Parathyroid adenoma (tissue), 2 donors: ENCODE data around the gene PARP16.

ENCODE experiments used
- H2AFZ ChIP-seq: fragments of 300-600 bp; sonication (generic); one replicate; pipeline ENCODE4 v1.7.0; 2017; ENCODE audit warnings: antibody characterized with exemption, mild to moderate bottlenecking
- H3K27ac ChIP-seq: fragments of 300-600 bp; sonication (generic); one replicate; pipeline ENCODE4 v1.7.0; 2017
- H3K27me3 ChIP-seq: fragments of 300-600 bp; sonication (generic); one replicate; pipeline ENCODE4 v1.7.0; 2017; ENCODE audit warnings: low read length; ENCODE audit not compliant: control insufficient read depth, insufficient read depth
- H3K36me3 ChIP-seq: fragments of 300-600 bp; sonication (generic); one replicate; pipeline ENCODE4 v1.7.0; 2017; ENCODE audit warnings: low read length; ENCODE audit not compliant: control insufficient read depth, insufficient read depth
- H3K4me1 ChIP-seq: fragments of 300-600 bp; sonication (generic); one replicate; pipeline ENCODE4 v1.7.0; 2017; ENCODE audit warnings: control low read depth
- H3K4me2 ChIP-seq: fragments of 300-600 bp; sonication (generic); one replicate; pipeline ENCODE4 v1.7.0; 2017; ENCODE audit warnings: low read length
- H3K4me3 ChIP-seq: fragments of 300-600 bp; sonication (generic); one replicate; pipeline ENCODE4 v1.7.0; 2017; ENCODE audit warnings: low read depth, low read length
- H3K79me2 ChIP-seq: fragments of 300-600 bp; sonication (generic); one replicate; pipeline ENCODE4 v1.7.0; 2017; ENCODE audit warnings: control low read depth
- H3K9ac ChIP-seq: fragments of 300-600 bp; sonication (generic); one replicate; pipeline ENCODE4 v1.7.0; 2017; ENCODE audit warnings: mild to moderate bottlenecking
- H3K9me3 ChIP-seq: fragments of 300-600 bp; sonication (generic); one replicate; pipeline ENCODE4 v1.7.0; 2017; ENCODE audit warnings: low read length; ENCODE audit not compliant: control insufficient read depth
- TF ChIP-seq, protein P1 (sequence below): fragments of 300-600 bp; sonication (generic); IDR thresholded peaks from one replicate; pipeline ENCODE4 v1.7.0; 2017; ENCODE audit warnings: antibody characterized with exemption, mild to moderate bottlenecking
- donor health status: primary hyperparathyroidism.

The PARP16 gene

DNA sequence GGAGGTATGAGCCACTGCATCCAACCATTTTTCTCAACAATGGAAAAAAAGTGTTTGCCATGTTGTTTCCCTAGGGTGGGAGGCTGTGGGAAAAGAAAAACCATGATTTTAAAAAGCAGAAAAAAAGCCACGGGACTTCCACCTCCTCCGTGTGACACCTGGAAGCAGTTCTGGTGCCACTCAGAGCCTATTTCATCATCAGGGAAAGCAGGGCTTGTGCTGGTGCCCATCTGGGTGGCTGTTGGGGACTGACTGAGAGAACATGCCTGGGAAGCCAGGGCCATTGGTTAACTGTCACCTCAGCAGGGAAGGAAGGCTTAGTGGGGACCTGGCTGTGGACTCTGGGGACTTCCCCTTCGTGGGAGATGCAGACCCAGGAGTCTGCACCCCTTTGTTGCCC, 25.1 kb upstream of the PARP16 start:
- Histone ChIP-seq H3K9me3 (no peaks in the 10 kb centered on the region), H3K27me3 (no peaks in the 10 kb centered on the region), H3K4me2 (no peak overlapping the region), H3K4me3 (no peak overlapping the region), H3K27ac (no peak overlapping the region), H3K9ac (no peak overlapping the region), H2AFZ (no peak overlapping the region), H3K36me3 (no peaks in the 10 kb centered on the region), H3K4me1 (no peaks in the 10 kb centered on the region), H3K79me2 (no peaks in the 10 kb centered on the region)
- TF ChIP-seq, protein P1, sequence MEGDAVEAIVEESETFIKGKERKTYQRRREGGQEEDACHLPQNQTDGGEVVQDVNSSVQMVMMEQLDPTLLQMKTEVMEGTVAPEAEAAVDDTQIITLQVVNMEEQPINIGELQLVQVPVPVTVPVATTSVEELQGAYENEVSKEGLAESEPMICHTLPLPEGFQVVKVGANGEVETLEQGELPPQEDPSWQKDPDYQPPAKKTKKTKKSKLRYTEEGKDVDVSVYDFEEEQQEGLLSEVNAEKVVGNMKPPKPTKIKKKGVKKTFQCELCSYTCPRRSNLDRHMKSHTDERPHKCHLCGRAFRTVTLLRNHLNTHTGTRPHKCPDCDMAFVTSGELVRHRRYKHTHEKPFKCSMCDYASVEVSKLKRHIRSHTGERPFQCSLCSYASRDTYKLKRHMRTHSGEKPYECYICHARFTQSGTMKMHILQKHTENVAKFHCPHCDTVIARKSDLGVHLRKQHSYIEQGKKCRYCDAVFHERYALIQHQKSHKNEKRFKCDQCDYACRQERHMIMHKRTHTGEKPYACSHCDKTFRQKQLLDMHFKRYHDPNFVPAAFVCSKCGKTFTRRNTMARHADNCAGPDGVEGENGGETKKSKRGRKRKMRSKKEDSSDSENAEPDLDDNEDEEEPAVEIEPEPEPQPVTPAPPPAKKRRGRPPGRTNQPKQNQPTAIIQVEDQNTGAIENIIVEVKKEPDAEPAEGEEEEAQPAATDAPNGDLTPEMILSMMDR = no peak

DNA sequence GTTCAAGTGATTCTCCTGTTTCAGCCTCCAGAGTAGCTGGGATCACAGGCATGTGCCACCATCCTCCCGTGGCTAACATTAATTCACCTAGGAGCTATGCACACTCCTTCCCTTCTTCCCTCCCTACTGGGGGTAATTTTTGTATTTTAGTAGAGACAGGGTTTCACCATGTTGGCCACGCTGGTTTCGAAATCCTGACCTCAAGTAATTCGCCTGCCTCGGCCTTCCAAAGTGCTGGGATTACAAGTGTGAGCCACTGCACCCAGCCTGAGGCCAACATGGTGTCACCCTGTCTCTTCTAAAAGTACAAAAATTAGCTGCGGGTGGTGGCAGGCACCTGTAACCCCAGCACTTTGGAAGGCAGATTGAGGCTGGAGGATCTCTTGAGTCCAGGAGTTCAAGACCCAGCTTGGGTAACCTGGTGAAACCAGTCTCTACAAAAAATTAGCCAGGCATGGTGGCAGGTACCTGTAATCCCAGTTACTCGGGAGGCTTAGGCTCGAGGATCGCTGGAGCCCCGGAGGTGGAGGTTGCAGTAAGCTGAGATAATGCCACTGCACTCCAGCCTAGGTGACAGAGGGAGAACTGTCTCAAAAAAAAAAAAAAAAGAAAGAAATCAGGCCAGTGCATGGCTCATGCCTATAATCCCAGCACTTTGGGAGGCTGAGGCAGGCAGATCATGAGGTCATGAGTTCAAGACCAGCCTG, 23.9 kb upstream of the PARP16 start:
- Histone ChIP-seq H3K4me3 (no peak overlapping the region), H3K27ac (no peak overlapping the region), H3K36me3 (no peaks in the 10 kb centered on the region), H3K27me3 (no peaks in the 10 kb centered on the region), H3K9me3 (no peaks in the 10 kb centered on the region), H3K79me2 (no peaks in the 10 kb centered on the region), H3K4me2 (no peak overlapping the region), H3K9ac (no peak overlapping the region), H3K4me1 (no peaks in the 10 kb centered on the region), H2AFZ (no peak overlapping the region)
- TF ChIP-seq, protein P1 = no peak

DNA sequence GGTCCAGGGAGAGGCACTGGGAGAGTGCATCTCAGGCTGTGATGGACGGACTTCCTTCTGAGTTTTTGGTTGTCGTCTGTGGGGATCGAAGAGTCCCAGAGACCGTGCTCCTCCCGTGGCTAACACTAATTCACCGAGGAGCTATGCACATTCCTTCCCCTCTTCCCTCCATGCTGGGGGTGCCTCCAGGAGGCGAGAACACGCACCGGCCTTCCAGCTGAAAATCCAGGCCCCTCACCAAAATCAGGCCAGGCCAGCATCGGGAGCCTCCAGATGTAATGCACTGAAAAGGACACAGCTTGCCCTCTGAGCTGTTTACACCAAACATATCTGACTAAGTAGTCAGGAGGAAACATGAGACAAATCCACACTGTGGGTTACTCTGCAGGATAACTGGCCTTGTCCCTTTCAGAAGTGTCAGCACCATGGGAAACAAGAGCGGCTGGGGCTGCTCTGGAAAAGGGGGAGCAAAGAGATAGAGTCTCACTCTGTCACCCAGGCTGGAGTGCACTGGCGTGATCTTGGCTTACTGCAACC, 23.3 kb upstream of the PARP16 start:
- H3K27me3 ChIP-seq = no peaks in the 10 kb centered on the region
- no peak overlapping the region for H2AFZ ChIP-seq
- no peak overlapping the region for H3K4me3 ChIP-seq
- no peaks in the 10 kb centered on the region for H3K36me3 ChIP-seq
- H3K9me3 ChIP-seq = no peaks in the 10 kb centered on the region
- H3K4me1 ChIP-seq = no peaks in the 10 kb centered on the region
- H3K27ac ChIP-seq = no peak overlapping the region
- no peaks in the 10 kb centered on the region for H3K79me2 ChIP-seq
- H3K4me2 ChIP-seq = no peak overlapping the region
- TF ChIP-seq, protein P1 = no peak
- no peak overlapping the region for H3K9ac ChIP-seq

DNA sequence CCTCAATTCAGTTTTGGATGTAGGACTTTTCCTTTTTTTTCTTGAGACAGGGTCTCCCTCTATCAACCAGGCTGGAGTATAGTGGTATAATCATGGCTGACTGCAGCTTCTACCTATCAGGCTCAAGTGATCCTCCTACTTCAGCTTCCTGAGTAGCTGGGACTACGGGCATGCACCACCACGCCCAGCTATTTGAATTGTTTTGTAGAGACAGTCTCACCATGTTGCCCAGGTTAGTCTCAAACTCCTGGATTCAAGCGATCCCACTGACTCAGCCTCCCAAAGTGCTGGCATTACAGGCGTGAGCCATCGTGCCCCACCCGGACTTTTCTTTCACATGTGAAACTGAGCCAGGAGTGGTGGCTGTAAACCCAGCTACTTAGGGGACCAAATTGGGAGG, 21.3 kb upstream of the PARP16 start:
- H2AFZ ChIP-seq = no peak overlapping the region
- no peak overlapping the region for H3K4me2 ChIP-seq
- H3K4me1 ChIP-seq = no peaks in the 10 kb centered on the region
- no peak overlapping the region for H3K9ac ChIP-seq
- H3K9me3 ChIP-seq = no peaks in the 10 kb centered on the region
- no peaks in the 10 kb centered on the region for H3K79me2 ChIP-seq
- no peaks in the 10 kb centered on the region for H3K27me3 ChIP-seq
- H3K4me3 ChIP-seq = no peak overlapping the region
- TF ChIP-seq, protein P1 = no peak
- no peak overlapping the region for H3K27ac ChIP-seq
- no peaks in the 10 kb centered on the region for H3K36me3 ChIP-seq

DNA sequence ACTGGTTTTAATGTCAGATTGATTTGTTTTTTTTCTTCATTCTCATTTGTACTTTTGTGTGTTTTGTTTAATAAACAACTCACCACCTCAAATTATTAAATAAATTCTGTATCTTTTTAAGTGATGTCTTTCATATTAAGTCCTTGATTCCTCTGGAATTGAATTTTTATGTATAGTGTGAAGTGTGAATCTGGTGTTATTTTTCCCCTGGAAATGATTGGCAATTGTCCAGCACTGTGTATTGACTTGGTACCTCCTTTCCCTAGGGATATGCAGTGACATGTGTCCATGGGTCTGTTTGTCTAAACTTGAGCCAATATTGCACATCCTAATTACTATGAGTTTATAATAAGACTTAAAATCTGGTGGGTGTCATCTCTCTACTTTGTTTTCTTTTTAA, 19.9 kb upstream of the PARP16 start:
- H3K9ac ChIP-seq = no peak overlapping the region
- H3K9me3 ChIP-seq = no peaks in the 10 kb centered on the region
- no peak overlapping the region for H3K27ac ChIP-seq
- TF ChIP-seq, protein P1 = no peak
- no peaks in the 10 kb centered on the region for H3K36me3 ChIP-seq
- no peaks in the 10 kb centered on the region for H3K27me3 ChIP-seq
- H3K4me2 ChIP-seq = no peak overlapping the region
- H2AFZ ChIP-seq = no peak overlapping the region
- no peaks in the 10 kb centered on the region for H3K79me2 ChIP-seq
- no peaks in the 10 kb centered on the region for H3K4me1 ChIP-seq
- H3K4me3 ChIP-seq = no peak overlapping the region
